Vagina (tissue), 2 donors: ENCODE results near the gene MMP12.

Experiments used
- POLR2A ChIP-seq, 2 donors: fragments of 450-650 bp; IDR thresholded peaks; one replicate each; pipeline ENCODE4 v1.6.1; 2017; ENCODE audit warnings: antibody characterized with exemption in 2 of 2, mild to moderate bottlenecking in 2 of 2, moderate library complexity in 2 of 2
- POLR2AphosphoS5 ChIP-seq, 2 donors: sonication (generic); formaldehyde crosslinking; IDR thresholded peaks; one replicate each; pipeline ENCODE4 v1.9.0; 2017; ENCODE audit warnings: antibody characterized with exemption in 2 of 2, mild to moderate bottlenecking in 2 of 2, low read depth in 1 of 2; ENCODE audit not compliant: insufficient read depth in 1 of 2
- TF ChIP-seq, protein P1 (sequence below), 3 experiments: fragments of 450-650 bp in 2 of 3; fragments of 200-600 bp in 1 of 3; sonication (generic) in 1 of 3; IDR thresholded peaks; one replicate each; pipeline ENCODE4 v1.5.1; 2017 to 2019; ENCODE audit warnings: antibody characterized with exemption in 3 of 3, mild to moderate bottlenecking in 2 of 3, moderate library complexity in 2 of 3

DNA sequence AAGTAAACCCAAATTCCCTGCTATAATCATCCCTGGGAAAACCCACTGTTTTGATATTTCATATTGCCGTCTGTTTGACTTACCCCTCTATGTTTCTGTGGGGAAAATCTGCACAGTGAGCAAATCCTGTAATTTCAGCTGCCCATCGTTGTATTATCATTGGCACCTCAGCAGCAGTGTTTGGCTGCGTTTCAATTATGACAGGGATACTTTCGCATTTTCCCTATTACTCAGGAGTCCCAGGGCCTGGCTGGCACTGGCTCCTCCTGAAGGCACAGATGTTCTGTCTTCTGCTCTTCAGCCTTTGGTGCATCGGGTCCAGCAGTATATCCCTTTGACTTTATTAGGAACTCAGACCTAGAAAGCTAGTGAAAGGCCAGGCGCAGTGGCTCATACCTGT lies 12.2 kb upstream of the MMP12 start:
- no peak for TF ChIP-seq POLR2AphosphoS5 (IDR thresholded peaks at IDR 0.05; ENCODE audit: insufficient read depth in 1 of 2, low read depth in 1 of 2)
- TF ChIP-seq, protein P1, sequence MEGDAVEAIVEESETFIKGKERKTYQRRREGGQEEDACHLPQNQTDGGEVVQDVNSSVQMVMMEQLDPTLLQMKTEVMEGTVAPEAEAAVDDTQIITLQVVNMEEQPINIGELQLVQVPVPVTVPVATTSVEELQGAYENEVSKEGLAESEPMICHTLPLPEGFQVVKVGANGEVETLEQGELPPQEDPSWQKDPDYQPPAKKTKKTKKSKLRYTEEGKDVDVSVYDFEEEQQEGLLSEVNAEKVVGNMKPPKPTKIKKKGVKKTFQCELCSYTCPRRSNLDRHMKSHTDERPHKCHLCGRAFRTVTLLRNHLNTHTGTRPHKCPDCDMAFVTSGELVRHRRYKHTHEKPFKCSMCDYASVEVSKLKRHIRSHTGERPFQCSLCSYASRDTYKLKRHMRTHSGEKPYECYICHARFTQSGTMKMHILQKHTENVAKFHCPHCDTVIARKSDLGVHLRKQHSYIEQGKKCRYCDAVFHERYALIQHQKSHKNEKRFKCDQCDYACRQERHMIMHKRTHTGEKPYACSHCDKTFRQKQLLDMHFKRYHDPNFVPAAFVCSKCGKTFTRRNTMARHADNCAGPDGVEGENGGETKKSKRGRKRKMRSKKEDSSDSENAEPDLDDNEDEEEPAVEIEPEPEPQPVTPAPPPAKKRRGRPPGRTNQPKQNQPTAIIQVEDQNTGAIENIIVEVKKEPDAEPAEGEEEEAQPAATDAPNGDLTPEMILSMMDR (IDR thresholded peaks at IDR 0.05) = no peak
- TF ChIP-seq POLR2A (IDR thresholded peaks at IDR 0.05) = no peak
